Measurements from ENCODE around the gene TRAF2.
"Not testable (repeated sequence)": the region's sequence is repeated elsewhere in the genome, so short reads cannot be mapped to it uniquely, and the experiment has no call there.

DNA sequence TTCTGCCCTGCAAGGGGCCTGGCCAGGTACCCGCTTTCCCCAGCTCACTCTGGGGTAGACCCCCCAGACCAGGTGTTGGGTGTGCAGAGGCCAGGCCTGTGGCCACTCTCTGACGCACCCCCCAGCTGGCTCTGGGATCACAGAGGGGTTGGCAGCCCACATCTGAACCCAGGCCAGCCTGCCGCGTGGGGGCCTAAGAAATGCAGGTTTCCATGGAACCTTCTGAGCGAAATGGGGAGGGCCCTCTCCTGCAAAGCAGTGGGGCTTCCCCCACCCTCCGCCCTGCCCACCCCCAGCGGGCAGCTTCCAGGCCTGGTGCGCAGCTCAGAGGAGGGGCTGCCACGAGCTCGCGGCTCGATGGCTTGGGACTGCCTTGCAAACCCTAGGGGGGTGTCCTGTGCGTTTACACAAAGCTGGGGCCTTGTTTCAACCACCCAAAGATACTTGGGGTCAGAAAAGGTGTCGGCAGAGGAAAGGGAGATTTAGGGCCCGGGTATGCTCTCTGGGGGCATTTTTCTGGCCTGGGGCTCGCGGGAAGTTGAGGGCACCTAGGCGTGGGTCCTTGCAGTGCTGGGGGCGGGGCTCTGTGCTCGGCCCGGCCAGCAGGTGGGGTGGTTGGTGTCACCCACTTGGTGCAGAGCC lies 43.0 kb upstream of the TRAF2 start:
- TF ChIP-seq ZC3H10 (CRISPR knock-in tag; IDR thresholded peaks at IDR 0.05); ZNF70 (CRISPR knock-in tag; IDR thresholded peaks at IDR 0.05); ZNF8 (CRISPR knock-in tag; IDR thresholded peaks at IDR 0.05); TOX (CRISPR knock-in tag; IDR thresholded peaks at IDR 0.05; ENCODE audit: borderline replicate concordance); TCF4 (CRISPR knock-in tag; IDR thresholded peaks at IDR 0.05; ENCODE audit: borderline replicate concordance); ESRRG (CRISPR knock-in tag; IDR thresholded peaks at IDR 0.05); ISL1 (CRISPR knock-in tag; IDR thresholded peaks at IDR 0.05); SNAI2 (CRISPR knock-in tag; IDR thresholded peaks at IDR 0.05): not testable (repeated sequence)
- TF ChIP-seq, protein P1, sequence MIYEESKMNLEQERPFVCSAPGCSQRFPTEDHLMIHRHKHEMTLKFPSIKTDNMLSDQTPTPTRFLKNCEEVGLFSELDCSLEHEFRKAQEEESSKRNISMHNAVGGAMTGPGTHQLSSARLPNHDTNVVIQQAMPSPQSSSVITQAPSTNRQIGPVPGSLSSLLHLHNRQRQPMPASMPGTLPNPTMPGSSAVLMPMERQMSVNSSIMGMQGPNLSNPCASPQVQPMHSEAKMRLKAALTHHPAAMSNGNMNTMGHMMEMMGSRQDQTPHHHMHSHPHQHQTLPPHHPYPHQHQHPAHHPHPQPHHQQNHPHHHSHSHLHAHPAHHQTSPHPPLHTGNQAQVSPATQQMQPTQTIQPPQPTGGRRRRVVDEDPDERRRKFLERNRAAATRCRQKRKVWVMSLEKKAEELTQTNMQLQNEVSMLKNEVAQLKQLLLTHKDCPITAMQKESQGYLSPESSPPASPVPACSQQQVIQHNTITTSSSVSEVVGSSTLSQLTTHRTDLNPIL (CRISPR knock-in tag; IDR thresholded peaks at IDR 0.05; ENCODE audit: low read depth), result not testable (repeated sequence)
- TF ChIP-seq, protein P2, sequence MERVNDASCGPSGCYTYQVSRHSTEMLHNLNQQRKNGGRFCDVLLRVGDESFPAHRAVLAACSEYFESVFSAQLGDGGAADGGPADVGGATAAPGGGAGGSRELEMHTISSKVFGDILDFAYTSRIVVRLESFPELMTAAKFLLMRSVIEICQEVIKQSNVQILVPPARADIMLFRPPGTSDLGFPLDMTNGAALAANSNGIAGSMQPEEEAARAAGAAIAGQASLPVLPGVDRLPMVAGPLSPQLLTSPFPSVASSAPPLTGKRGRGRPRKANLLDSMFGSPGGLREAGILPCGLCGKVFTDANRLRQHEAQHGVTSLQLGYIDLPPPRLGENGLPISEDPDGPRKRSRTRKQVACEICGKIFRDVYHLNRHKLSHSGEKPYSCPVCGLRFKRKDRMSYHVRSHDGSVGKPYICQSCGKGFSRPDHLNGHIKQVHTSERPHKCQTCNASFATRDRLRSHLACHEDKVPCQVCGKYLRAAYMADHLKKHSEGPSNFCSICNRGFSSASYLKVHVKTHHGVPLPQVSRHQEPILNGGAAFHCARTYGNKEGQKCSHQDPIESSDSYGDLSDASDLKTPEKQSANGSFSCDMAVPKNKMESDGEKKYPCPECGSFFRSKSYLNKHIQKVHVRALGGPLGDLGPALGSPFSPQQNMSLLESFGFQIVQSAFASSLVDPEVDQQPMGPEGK (CRISPR knock-in tag; IDR thresholded peaks at IDR 0.05; ENCODE audit: borderline replicate concordance), result not testable (repeated sequence)
